Upper lobe of left lung (tissue), 6 donors: ENCODE measurements around the gene APPBP2. TPM values are rescaled to one million over a fixed set of nuclear protein-coding genes. Genes with fewer than 3 reads are reported as not detected.

Experiments
- ATAC-seq, 2 donors: fragments of 200-7000 bp; cut with Tn5 transposase; one replicate each; pipeline ENCODE4 v1.9.1; 2022; ENCODE audit warnings: mild to moderate bottlenecking in 2 of 2, moderate library complexity in 2 of 2; ENCODE audit not compliant: low FRiP score in 2 of 2
- DNase-seq, 2 donors: peaks; one replicate each; pipeline ENCODE4 v3.0.0-alpha.2; 2019 to 2020
- H3K27ac ChIP-seq, 4 donors: fragments of 200-600 bp; sonication (generic); one replicate each; pipeline ENCODE4 v1.5.1; 2016 to 2019
- H3K27me3 ChIP-seq, 4 donors: fragments of 200-600 bp; sonication (generic); one replicate each; pipeline ENCODE4 v1.5.1; 2017 to 2019
- H3K36me3 ChIP-seq, 4 donors: fragments of 200-600 bp; sonication (generic); one replicate each; pipeline ENCODE4 v1.5.1; 2016 to 2019
- H3K4me1 ChIP-seq, 4 donors: fragments of 200-600 bp; sonication (generic); one replicate each; pipeline ENCODE4 v1.5.1; 2018 to 2019
- H3K4me3 ChIP-seq, 4 donors: fragments of 200-600 bp; sonication (generic); one replicate each; pipeline ENCODE4 v1.5.1; 2017 to 2019; ENCODE audit warnings: mild to moderate bottlenecking in 2 of 4, moderate library complexity in 1 of 4
- H3K9me3 ChIP-seq, 4 donors: fragments of 200-600 bp; sonication (generic); one replicate each; pipeline ENCODE4 v1.5.1; 2018 to 2019
- CTCF ChIP-seq, 6 experiments: fragments of 450-650 bp in 4 of 6; fragments of 200-600 bp in 2 of 6; sonication (generic) in 2 of 6; IDR thresholded peaks; one replicate each; pipeline ENCODE4 v1.5.1; 2016 to 2019; ENCODE audit warnings: antibody characterized with exemption in 6 of 6
- EP300 ChIP-seq, 4 donors: sonication (generic); formaldehyde crosslinking; IDR thresholded peaks; one replicate each; pipeline ENCODE4 v1.5.1; 2017; ENCODE audit warnings: antibody characterized with exemption in 4 of 4, control low read depth in 2 of 4
- POLR2A ChIP-seq, 4 donors: fragments of 450-650 bp; IDR thresholded peaks; one replicate each; pipeline ENCODE4 v1.5.1; 2016 to 2017; ENCODE audit warnings: antibody characterized with exemption in 4 of 4, mild to moderate bottlenecking in 2 of 4
- POLR2AphosphoS5 ChIP-seq, 2 donors: sonication (generic); formaldehyde crosslinking; IDR thresholded peaks; one replicate each; pipeline ENCODE4 v1.5.1; 2017; ENCODE audit warnings: antibody characterized with exemption in 2 of 2
- WGBS, 2 donors: methylation state at CpG; one replicate each; pipeline ENCODE4 v1.1.5; 2017 to 2018; 5-methylcytosine and 5-hydroxymethylcytosine counted together
- total RNA-seq, 6 donors: library from RNA; depleted of rRNA in 4 of 6; stranded (reverse); fragments of >200 nt in 4 of 6; gene quantifications; one replicate each; pipeline versions ENCODE4 v1.1.0 to v1.2.1, GENCODE V29; 2016 to 2021
- donor health status: DM: no; HTN: no; CAD: no; lungs with moderate emphysema.
- donor health status: DM: no; HTN: yes; CAD: no; lungs with severe emphysema.

Gene APPBP2, protein sequence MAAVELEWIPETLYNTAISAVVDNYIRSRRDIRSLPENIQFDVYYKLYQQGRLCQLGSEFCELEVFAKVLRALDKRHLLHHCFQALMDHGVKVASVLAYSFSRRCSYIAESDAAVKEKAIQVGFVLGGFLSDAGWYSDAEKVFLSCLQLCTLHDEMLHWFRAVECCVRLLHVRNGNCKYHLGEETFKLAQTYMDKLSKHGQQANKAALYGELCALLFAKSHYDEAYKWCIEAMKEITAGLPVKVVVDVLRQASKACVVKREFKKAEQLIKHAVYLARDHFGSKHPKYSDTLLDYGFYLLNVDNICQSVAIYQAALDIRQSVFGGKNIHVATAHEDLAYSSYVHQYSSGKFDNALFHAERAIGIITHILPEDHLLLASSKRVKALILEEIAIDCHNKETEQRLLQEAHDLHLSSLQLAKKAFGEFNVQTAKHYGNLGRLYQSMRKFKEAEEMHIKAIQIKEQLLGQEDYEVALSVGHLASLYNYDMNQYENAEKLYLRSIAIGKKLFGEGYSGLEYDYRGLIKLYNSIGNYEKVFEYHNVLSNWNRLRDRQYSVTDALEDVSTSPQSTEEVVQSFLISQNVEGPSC
- total RNA-seq, result 10 to 100 TPM; 17.4 to 42.9 (median 28.7) TPM

- Histone ChIP-seq H3K27ac (peak within 1 kb of the TSS; percentile 98 to 100 (median 99)), H3K4me1 (peaks cover 20 to 37% (median 32%) of the 10 kb centered on the region in 4 donors), H3K9me3 (no peaks in the 10 kb centered on the region), H3K27me3 (no peaks in the 10 kb centered on the region), H3K4me3 (peak within 1 kb of the TSS; percentile 66 to 87 (median 80)), H3K36me3 (no peaks in the 10 kb centered on the region)
- DNase-seq, result peak; percentile 91 to 97
- TF ChIP-seq POLR2AphosphoS5 (IDR thresholded peaks at IDR 0.05), result peak; percentile 91 to 96
- TF ChIP-seq EP300 (IDR thresholded peaks at IDR 0.05), result peak in 1 of 4 donors; percentile 50
- TF ChIP-seq POLR2A (IDR thresholded peaks at IDR 0.05), result peak in 3 of 4 donors; percentile 85 to 95 (median 88)
- TF ChIP-seq CTCF (IDR thresholded peaks at IDR 0.05), result no peak
- 0 to 1% methylated on average over 35 to 67 of the region's 69 CpGs for WGBS, 2 donors
- peak; percentile 97 to 98 for ATAC-seq
Measured at GRCh38 chr17:60525685-60526514, at the start of gene APPBP2. APPBP2 (minus strand) TSS chr17:60526242; CDS start chr17:60525931, 311 bp downstream.

GRCh38 chr17:60573236-60574051 lies 47.4 kb upstream of the APPBP2 start:
- WGBS, 2 donors, result 52 to 60% methylated on average over 2 of the region's 2 CpGs
- H3K36me3 ChIP-seq, result no peaks in the 10 kb centered on the region
- peak overlapping the region; percentile 63 to 84 (median 76) for H3K27ac ChIP-seq
- peaks cover 4 to 44% (median 22%) of the 10 kb centered on the region in 4 donors for H3K4me1 ChIP-seq
- ATAC-seq (no peak), DNase-seq (no peak)
- H3K9me3 ChIP-seq, result no peaks in the 10 kb centered on the region
- TF ChIP-seq EP300 (IDR thresholded peaks at IDR 0.05) (peak; percentile 51 to 84 (median 76)), CTCF (IDR thresholded peaks at IDR 0.05) (no peak), POLR2AphosphoS5 (IDR thresholded peaks at IDR 0.05) (peak; percentile 48 to 78)
- no peaks in the 10 kb centered on the region for H3K27me3 ChIP-seq
- no peak overlapping the region for H3K4me3 ChIP-seq

DNA sequence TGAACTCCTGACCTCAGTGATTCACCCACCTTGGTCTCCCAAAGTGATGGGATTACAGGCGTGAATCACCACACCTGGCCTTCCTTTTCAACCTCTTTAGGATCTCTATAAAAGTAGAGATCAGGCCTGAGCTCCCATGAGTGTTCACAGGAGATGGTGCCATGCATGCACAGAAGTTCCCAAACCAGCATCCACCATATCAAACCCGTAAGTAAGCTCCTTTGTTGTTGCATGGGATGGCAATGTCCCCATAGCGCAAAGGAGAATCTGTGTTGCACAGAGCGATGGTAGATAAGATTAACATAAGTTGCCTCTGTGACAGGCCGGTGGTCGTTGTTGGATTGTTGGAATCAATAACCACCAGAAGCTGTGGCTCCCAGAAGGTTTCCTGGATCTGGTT lies 39.2 kb upstream of the APPBP2 start:
- Histone ChIP-seq H3K4me1 (peaks cover 0 to 8% (median 3%) of the 10 kb centered on the region in 4 donors), H3K27me3 (no peaks in the 10 kb centered on the region), H3K4me3 (no peak overlapping the region), H3K27ac (no peak overlapping the region), H3K36me3 (no peaks in the 10 kb centered on the region), H3K9me3 (no peaks in the 10 kb centered on the region)
- TF ChIP-seq POLR2A (IDR thresholded peaks at IDR 0.05) (no peak), CTCF (IDR thresholded peaks at IDR 0.05) (no peak), EP300 (IDR thresholded peaks at IDR 0.05) (no peak)
- ATAC-seq (no peak), DNase-seq (no peak)
- WGBS, 2 donors, result 95 to 98% methylated on average over 6 of the region's 6 CpGs

DNA sequence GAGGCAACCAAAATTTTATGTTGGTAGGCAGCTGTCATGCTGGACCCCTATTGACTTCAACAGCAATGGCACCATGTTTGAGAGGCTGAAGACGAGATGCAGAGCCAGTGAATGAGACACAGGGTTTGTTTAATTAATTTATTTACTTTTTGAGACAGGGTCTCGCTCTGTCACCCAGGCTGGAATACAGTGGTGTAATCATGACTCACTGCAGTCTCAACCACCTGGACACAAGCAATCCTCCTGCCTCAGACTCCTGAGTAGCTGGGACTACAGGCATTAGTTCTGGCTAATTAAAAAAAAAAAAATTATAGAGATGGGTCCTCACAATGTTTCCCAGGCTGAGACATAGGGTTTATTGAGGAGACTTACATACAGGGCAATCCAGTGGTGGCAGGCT lies 37.7 kb upstream of the APPBP2 start:
- H3K4me3 ChIP-seq, result no peak overlapping the region
- no peaks in the 10 kb centered on the region for H3K4me1 ChIP-seq
- DNase-seq (no peak), ATAC-seq (no peak)
- no peak overlapping the region for H3K27ac ChIP-seq
- no peaks in the 10 kb centered on the region for H3K36me3 ChIP-seq
- no peaks in the 10 kb centered on the region for H3K9me3 ChIP-seq
- TF ChIP-seq EP300 (IDR thresholded peaks at IDR 0.05), result no peak
- no peak for TF ChIP-seq POLR2AphosphoS5 (IDR thresholded peaks at IDR 0.05)
- no peak for TF ChIP-seq POLR2A (IDR thresholded peaks at IDR 0.05)
- no peak for TF ChIP-seq CTCF (IDR thresholded peaks at IDR 0.05)
- WGBS, 2 donors, result 81 to 94% methylated on average over 2 of the region's 2 CpGs
- H3K27me3 ChIP-seq, result no peaks in the 10 kb centered on the region
